Activated naive CD8-positive, alpha-beta T cell treated with anti-CD3 and anti-CD28 coated beads, Interleukin-2, amount 50 U/mL, for 16 hours (primary cell): ENCODE results near the gene ZNF511.

Experiments
- DNase-seq: peaks from one replicate; pipeline ENCODE4 v3.0.0-alpha.2; 2020; ENCODE audit warnings: low read depth, low spot score

ZNF511 gene

DNA sequence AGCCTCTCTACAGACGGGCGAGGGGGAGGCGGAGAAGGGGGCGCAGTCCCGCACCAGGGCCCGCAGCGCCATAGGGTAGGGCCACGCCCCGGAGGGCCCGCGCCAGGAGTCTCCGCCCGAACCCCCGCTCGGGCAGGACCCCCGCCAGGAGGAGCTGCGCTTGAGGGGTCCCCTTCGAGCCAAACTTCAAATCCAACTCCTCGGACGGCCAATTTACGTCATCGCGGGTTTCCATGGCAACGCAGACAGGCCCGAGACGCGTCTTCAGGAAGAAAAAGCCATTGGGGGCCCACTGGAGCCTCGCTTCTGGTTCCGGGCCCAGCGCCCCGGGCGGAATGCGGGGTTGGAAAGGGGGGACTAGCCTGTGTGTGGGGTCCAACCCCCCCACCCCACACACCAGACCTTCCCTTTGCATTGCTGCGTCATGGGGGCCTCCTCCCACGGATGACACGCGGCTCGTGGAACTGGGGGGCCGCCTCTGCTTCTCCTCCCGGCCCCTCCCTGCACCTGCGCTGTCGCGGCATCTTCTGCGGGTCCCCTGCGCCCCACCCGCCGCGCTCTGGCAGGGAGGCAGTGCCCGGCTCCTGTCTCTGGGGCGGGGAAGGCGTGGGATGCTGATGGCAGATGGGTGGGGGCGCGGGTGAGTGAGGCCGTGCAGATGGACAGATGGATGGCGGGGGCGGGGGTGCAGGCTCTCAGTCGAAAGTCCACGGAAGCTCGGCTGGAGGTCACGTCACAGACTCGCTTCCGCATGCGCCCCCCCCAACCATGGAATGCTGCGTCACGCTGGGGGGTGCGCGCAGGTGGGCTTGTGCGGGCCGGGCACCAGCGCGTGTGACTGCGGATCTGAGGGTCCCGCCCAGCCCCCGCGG lies 26.8 kb downstream of the ZNF511 start:
- peak; percentile 50 for DNase-seq

DNA sequence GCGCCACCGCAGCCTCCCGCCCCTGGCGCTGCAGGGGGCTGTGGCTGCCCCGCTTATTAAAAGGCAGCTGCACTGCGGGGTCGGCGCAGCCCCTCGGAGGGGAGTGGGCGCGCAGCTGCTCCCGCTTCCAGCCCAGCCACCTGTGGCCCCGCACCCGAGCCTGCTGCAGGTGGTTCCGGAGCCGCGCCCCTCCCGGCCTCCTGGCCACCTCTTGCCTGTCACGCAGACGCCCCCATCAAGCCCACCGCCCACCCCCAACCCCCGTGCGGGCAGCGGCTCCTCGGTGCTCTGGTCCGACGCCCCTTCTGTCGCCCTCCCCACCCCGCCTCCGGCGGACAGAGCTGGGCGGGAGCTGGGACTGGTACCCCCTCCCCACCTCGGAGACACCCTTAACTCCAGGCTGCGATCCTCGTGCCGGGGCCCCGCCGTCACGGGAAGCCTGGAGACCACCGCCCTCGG lies 27.4 kb downstream of the ZNF511 start:
- no peak for DNase-seq

DNA sequence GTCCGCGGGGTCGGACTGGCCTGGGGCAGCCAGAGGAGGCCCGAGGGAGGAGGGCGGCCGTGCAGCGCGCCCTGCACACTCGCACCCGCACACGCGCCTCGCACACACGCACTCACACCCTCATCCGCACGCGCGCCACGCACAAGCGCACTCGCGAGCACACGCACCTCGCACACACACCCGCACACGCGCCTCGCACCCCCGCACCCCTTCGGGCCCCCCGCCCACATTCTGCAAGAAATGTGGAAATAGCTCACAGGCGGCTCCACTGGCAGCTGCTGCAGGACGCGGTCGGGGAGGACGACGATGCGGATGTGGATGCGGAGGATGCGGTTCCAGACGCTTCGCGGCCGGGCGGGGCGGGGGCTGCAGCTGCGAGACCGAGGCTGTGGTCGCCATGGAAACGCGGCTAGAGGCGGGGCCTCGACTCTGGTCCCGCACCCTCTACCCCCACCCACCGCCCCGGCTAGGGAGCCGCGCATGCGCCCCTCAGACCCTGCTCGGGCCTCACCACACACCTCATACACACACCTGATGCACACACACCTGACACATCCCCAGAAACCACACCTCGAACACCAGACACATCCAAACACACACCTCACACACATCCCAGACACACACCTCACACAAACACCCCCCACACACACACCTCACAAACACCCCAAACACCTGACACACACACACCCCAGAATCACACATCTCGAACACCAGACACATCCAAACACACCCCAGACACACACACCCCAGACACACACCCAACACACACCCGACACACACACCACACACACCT lies 28.1 kb downstream of the ZNF511 start, which contains the start of gene CALY:
Gene CALY (minus strand): TSS at position 320 of the 793 bp plus-strand sequence. CDS start 7,907 bp downstream, outside the sequence.
- peak; percentile 25 for DNase-seq

DNA sequence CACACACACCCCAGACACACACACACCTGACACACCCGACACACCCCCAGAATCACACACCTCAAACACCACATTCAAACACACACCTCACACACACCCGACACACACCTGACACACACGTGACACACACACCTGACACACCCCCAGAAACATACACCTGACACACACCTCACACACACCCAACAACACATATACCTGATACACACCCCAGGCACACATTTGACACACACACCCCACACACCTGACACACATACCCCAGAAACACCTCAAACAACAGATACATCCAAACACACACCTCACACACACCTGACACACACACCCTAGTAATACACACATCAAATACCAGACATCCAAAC lies 28.6 kb downstream of the ZNF511 start:
- no peak for DNase-seq

DNA sequence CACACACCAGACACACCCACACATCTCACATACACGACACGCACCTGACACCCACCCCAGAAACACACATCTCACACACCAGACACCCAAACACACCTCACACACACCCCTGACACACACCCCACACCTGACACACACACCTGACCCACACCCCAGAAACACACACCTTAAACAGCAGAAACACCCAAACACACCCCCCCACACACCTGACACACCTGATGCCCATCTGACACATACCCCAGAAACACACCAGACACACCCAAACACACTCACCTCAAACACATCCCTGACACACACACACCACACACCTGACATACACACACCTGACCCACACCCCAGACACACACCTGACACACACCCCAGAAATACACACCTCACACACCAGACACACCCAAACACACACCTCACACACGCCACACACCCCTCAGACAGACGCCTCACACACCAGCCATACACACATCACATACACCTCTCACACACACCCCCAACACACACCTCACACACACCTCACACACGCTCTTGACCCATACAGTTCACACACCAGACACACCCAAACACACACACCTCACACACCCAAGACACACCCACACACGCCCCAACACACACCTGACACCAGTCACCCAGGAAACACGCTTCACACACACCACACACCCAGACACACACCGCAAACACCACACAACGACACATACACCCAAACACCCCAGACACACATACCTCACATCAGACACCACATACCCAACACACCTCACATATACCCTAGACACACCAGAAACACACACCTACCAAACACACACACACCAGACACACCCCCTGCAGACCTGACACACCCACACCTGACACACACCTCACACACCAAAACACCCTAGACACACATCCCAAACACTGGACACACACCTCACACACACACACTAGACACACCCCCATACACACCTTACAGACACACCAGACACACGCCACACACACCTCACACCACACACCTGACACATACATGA lies 29.7 kb downstream of the ZNF511 start:
- no peak for DNase-seq

DNA sequence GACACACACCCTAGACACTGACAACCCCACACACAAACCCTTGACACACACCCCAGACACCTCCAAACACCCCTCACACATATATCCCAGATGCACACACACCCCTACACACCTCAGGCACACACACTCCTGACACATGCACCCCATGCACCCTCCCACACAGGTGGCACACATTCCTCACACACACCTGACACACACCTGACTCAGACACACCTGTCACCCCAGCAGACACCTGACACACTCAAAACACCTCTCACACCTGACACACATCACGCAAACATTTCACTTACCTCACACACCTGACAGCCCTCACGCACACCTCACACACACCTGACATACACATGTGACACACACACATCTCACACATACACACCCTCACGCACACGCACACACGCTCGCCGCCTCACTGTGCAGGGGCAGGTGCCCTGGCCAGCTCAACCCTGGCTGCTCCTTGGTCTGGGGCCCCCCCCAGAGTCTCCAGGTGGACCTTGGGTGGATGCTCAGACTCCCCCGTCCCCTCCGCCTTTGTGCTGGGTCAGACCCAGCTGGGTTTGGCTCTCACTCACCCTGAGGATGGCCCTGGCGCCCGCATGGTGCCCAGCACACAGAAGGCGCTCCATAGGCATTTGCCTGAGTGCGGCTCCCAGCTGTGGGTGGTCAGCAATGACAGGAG lies 31.1 kb downstream of the ZNF511 start:
- no peak for DNase-seq

DNA sequence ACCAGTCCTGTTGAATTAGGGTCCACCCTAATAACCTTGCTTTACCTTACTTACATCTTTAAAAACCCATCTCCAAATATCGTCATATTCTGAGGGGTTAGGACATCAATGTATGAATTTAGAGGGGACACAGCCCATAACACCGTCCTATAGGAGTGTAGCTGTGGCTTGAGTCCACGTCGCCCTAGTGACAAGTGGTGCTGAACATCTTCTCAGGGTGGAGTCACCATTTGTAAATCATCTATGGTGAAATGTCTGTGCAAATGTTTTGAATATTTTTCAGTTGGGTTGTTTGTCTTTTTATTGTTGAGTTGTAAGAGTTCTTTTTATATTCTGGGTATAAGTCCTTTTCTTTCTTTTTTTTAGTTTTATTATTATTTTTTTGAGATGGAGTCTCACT lies 33.3 kb downstream of the ZNF511 start:
- DNase-seq = no peak

DNA sequence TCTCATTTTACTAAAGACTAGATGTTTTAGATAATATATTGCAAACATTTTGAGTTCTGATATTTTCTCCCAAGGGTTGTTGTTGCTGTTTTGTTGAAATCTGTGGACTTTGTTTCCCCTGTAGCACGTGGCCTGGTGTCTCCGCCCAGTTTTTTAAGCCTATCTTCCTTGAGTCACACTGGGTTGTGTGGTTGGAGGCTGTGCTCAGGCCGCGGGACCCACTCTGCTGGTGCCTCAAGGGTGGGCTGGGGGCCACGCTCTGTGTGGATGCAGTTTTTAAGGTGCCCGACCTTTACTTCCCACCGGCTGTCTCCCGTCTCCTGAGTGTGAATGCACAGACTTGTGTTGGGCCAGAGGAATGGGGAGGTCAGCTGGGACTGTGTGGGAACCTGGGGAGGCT lies 34.2 kb downstream of the ZNF511 start:
- DNase-seq = no peak

DNA sequence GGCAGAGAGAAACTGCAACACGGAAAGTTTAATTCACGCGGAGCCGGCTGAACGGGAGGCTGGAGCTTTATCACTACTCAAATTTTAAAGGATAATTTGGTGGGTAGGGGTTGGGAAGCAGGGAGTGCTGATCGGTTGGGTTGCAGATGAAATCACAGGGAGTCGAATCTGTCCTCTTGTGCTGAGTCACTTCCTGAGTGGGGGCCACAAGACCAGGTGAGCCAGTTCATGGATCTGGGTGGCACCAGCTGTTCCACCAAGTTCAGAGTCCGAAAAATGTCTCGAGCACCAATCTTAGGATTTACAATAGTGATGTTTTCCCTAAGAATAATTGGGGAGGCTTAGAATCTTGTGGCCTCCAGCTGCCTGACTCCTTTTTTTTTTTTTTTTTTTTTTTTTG lies 34.8 kb downstream of the ZNF511 start:
- DNase-seq = no peak

DNA sequence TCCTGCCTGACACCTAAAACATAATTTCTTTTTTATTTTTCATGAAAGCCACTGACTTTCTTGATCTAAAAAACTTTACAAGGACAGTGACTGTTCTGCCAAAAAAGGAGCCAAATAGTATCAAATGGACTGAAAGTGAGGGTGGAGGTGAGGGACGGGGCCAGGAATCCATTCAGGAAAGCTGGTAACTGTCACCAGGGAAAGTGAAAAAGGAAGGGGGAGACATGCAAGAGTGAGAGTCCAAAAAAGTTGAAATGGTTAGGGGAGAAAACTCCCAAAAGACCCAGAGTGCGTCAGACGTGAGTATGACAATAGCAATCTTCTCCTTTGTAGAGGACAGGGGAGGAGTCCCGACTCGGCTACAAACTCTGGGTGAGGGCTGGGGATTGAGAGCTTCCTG lies 35.5 kb downstream of the ZNF511 start:
- no peak for DNase-seq

DNA sequence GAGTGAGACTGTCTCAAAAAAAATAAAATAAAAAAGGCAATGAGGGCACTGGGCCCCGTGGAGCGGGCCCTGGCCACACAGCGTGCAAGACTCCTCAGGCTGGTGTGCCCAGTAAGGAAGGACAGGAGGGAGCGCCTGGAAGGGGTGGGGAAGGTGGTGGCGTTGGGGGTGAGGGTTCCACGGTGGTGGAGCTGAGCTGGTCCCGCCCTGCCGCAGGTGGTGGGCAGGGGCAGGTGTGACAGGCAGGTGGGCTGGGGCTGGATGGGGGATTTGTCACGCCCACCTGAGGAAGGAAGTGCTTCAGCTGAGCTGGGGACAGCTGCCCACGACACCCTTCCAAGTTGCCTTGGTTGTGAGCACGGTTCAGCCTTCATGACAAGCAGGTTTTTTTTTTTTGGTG lies 37.7 kb downstream of the ZNF511 start:
- DNase-seq = no peak

DNA sequence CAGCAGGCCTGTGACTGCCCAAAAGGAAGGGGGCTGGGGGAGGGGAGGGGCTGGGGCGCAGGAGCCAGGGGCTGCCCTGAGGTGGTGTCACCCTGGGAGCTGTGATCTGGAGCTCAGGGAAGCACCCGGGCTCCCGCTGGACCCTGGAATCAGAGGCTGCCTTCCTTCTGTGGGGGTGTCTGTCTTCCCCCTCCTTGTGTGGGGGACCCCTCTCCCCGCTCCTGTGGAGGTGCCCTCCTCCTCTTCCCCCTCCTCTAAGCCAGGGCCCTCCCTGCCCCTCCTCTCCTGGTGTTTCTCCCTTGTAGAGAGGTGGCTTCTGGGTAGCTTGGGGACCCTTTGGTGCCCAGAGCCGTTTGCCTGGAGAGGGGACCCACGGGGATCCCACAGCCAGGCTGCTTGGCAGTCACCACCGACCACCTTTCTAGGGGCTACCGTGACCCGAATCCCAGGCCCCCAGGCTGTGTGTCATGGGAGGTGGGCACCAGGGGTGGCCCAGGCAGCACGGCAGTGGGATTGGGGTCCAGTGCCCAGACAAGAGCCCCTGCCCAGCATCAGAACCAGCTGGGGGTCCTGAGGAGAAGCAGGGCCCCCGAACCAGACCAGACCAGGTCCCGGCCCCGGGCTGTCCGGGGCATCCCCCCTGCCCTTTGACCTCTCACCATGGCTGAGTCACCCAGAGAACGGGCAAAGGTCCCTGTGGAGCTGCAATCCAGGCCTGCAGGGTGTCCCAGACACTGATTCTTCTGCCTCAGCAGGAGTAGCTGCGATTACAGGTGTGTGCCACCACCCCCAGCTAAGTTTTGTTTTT lies 39.2 kb downstream of the ZNF511 start:
- no peak for DNase-seq

DNA sequence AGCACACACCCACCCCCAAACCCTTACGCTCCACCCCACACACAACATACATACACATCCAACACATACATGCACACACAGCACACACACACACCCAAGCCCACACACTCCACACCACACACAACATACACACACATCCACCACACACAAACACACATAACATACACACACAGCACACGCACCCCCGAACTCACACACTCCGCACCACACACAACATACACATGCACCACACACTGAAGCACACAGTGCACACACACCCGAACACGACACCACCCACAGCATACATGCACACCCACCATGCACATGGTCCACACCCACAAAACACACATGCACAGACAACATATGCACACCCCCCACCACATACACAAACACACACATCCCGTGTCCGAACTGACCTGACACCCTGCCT lies 40.5 kb downstream of the ZNF511 start:
- DNase-seq = no peak

DNA sequence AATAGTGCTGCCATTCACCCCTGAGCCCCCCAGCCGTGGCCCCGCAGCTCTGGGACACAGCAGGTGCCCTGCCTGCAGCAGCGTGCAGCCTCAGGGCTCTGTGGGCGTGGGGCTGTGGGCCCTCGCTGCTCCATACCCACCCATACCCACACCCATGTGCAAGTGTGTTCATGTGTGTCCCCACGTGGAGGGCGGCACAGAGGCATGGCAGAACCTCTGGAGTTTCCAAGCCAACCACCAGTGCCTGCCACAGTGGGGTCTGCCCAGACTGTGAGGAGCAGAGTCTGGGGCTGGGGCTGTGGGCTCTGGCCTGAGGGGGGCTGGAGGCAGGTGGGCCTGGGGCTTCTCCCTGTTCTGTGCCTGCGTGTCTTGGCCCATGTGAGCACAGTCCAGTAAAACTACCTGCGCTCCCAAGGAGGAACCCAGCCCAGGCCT lies 40.9 kb downstream of the ZNF511 start:
- DNase-seq = no peak

DNA sequence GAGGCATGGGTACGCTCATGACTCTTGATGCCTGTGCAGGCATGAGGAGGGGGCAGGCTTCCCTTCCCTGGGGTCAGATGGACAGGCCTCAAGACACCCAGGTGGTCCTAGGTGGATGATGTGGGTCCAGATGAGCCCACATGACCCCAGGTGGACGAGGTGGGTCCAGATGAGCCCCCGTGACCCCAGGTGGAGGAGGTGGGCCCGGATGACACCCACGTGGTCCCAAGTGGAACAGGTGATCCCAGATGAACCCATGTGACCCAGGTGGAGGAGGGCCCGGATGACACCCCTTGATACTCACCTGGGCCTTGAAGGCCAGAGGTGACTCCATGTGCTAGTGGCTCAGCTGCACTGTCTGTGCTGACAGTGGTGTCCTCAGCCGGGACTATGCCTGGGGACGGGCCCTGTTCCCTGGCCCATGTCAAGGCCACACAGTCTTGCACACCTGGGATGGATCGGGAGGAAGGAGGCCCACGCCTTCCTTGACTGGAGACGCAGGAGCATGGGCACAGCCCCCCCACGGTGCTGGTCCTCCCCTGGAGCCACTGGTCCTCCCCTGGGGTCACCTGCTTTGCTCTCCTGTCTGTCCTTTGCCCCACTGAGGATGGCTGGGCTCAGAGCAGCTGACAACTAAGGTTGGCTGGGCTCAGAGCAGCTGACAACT lies 41.7 kb downstream of the ZNF511 start:
- no peak for DNase-seq

DNA sequence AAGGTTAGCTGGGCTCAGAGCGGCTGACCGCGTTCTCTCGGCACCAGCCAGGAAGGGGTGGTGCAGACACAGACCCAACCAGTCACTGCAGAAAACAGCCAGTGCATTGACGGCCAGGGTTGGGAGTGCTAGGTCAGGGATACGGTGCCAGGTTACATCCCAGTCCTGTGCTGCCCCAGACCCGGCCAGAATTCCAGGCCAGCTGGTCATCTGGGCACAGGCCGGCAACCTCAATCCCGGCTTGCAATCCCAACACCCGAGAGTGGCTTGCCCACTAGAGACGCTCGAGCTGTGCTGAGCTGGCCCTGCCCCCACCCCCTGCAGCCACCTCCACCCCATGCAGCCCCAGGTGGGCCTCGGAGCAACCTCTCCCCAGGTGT lies 42.2 kb downstream of the ZNF511 start:
- DNase-seq = no peak

DNA sequence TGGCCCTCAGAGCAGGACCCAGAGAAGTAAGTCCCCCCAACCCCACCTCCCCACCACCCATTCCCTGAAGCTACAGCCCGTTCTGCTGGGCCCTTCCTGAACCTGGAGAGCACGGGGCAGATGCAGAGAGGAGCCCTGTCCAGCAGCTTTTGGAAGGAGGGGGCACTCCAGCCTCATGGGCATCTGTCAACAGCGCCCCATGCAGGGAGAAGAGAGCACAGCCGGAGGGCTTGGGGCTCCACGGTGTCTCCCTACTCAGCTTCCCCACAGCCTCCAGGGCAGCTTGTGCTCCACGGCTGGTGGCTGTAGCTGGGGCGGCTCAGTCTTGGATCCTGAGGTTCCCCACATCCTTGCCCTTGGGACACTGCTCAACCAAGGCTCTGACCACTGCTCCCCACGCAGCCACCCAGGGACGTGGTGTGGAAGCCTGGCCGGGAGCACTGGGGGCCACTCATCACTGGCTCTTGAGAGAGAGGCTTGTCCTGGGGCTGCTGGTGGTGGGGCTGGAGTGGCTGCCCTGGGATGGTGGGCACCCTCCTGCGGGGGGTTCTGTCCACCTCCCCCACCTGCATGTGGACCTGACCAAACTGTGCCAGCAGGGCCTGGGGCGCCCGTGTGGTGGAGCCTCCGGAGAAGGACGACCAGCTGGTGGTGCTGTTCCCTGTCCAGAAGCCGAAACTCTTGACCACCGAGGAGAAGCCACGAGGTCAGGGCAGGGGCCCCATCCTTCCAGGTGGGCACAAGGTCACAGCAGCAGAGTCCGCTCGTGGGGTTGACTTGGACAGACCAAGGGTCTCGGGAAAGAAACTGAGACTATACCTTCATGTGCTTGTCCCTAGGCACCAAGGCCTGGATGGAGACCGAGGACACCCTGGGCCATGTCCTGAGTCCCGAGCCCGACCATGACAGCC lies 42.9 kb downstream of the ZNF511 start:
- DNase-seq = no peak

DNA sequence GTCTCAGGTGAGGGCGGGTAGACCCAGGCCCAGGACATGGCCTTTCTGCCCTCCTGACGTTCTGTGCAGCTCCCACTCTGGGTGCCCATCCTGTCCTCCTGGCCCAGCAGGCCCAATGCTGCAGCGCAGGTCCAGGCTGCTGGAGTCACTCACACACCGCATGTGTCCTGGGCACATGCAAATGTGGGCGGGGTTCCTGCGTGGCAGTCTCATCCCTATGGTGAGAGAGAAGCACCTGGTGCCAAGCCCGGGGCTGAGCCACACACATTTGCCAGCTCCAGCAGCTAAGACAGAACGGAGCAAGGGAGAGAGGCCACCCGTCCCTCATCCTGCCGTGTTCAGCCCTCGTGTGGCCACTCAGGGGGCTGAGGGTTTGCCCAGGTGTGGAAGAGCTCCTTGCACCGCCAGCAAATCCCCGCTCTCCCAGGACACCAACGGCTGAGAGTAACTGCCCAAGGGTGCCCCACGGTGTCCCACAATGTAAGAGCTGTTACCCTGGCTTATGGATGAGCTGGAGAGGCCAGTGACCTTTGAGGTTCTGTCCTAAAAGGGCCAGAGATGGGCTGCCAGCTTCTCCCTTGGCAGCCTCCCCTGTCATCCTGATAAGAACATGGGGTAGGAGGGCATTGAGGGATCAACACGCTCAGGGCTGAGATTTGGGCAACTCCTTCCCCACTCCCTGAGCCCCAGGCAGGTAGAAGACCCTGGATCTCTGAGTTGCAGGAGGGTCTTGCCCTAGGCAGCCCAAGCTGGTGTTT lies 44.7 kb downstream of the ZNF511 start:
- DNase-seq = no peak
